NT2/D1 (cell line): ENCODE results near the gene PLCXD1.

Experiments
- SUZ12 ChIP-seq: IDR thresholded peaks from 2 replicates; pipeline ENCODE4 v1.6.1; 2011; ENCODE audit not compliant: insufficient read length, insufficient read depth; ENCODE audit errors: extremely low read depth
- YY1 ChIP-seq: IDR thresholded peaks from 2 replicates; pipeline ENCODE4 v1.6.1; 2011; ENCODE audit not compliant: insufficient read length, insufficient read depth
- ZNF274 ChIP-seq: IDR thresholded peaks from 2 replicates; pipeline ENCODE4 v1.6.1; 2011; ENCODE audit warnings: mild to moderate bottlenecking, low read depth, low read length

- no peak for TF ChIP-seq ZNF274
- TF ChIP-seq YY1 = no peak
- no peak for TF ChIP-seq SUZ12
Observed at GRCh38 chrX:329291-329910, 48.2 kb downstream of the PLCXD1 start.
